Keratinocyte (primary cell): ENCODE data around the gene PTGES2. TPM values are rescaled to one million over a fixed set of nuclear protein-coding genes. Genes with fewer than 3 reads are reported as not detected.

Experiments used
- DNase-seq: peaks from one replicate; pipeline ENCODE4 v3.0.0-alpha.2; 2011; ENCODE audit warnings: low read depth, missing footprints, low spot score
- FAIRE-seq: peaks from 2 replicates; lab custom pipeline; 2011; peaks lifted over from hg19 to GRCh38; lab: Jason Lieb, UNC
- H2AFZ ChIP-seq: 2 replicates; pipeline ENCODE4 v1.6.0; 2012; ENCODE audit warnings: low read length, control low read depth, inconsistent platforms; ENCODE audit not compliant: control insufficient read depth
- H3K27ac ChIP-seq: 2 replicates; pipeline ENCODE4 v1.5.1; 2011; ENCODE audit warnings: low read length; ENCODE audit not compliant: control insufficient read depth, insufficient read depth
- H3K27me3 ChIP-seq: 3 replicates; pipeline ENCODE4 v1.6.0; 2011; ENCODE audit warnings: low read length; ENCODE audit not compliant: control insufficient read depth, insufficient read depth; ENCODE audit errors: extremely low read depth
- H3K36me3 ChIP-seq, 2 experiments: 2 replicates in 1 of 2; 3 replicates in 1 of 2; pipeline ENCODE4 v1.5.1; 2011; ENCODE audit warnings: low read length in 2 of 2, mild to moderate bottlenecking in 1 of 2; ENCODE audit not compliant: control insufficient read depth in 2 of 2, insufficient read depth in 2 of 2; ENCODE audit errors: extremely low read depth in 1 of 2
- H3K4me1 ChIP-seq: 3 replicates; pipeline ENCODE4 v1.5.1; 2011; ENCODE audit warnings: low read length; ENCODE audit not compliant: control insufficient read depth, insufficient read depth; ENCODE audit errors: extremely low read depth
- H3K4me2 ChIP-seq: 3 replicates; pipeline ENCODE4 v1.6.0; 2011; ENCODE audit warnings: low read depth, low read length; ENCODE audit not compliant: control insufficient read depth, insufficient read depth; ENCODE audit errors: extremely low read depth
- H3K4me3 ChIP-seq, 3 experiments: fragments of 200-600 bp in 1 of 3; sonication (generic) in 1 of 3; 2 replicates in 2 of 3; 3 replicates in 1 of 3; pipeline ENCODE4 v1.5.1; 2011 to 2016; ENCODE audit warnings: low read length in 3 of 3, mild to moderate bottlenecking in 3 of 3, control low read depth in 2 of 3, inconsistent platforms in 1 of 3, low read depth in 1 of 3, mixed read lengths in 1 of 3, mixed run types in 1 of 3, moderate library complexity in 1 of 3; ENCODE audit not compliant: control insufficient read depth in 2 of 3, insufficient read depth in 2 of 3; ENCODE audit errors: extremely low read depth in 1 of 3
- H3K79me2 ChIP-seq: 2 replicates; pipeline ENCODE4 v1.6.0; 2012; ENCODE audit warnings: low read length; ENCODE audit not compliant: control insufficient read depth, insufficient read depth
- H3K9ac ChIP-seq: 3 replicates; pipeline ENCODE4 v1.6.0; 2011; ENCODE audit warnings: low read length; ENCODE audit not compliant: control insufficient read depth, insufficient read depth; ENCODE audit errors: extremely low read depth
- H3K9me1 ChIP-seq: 3 replicates; pipeline ENCODE4 v1.6.0; 2011; ENCODE audit warnings: low read length; ENCODE audit not compliant: control insufficient read depth, insufficient read depth; ENCODE audit errors: extremely low read depth
- H3K9me3 ChIP-seq: 2 replicates; pipeline ENCODE4 v1.5.1; 2012; ENCODE audit warnings: low read depth, low read length; ENCODE audit not compliant: control insufficient read depth
- H4K20me1 ChIP-seq: 3 replicates; pipeline ENCODE4 v1.6.0; 2011; ENCODE audit warnings: low read length; ENCODE audit not compliant: control insufficient read depth, insufficient read depth; ENCODE audit errors: extremely low read depth
- EZH2 ChIP-seq: IDR thresholded peaks from one replicate; pipeline ENCODE4 v1.6.1; 2012; ENCODE audit warnings: inconsistent platforms, mild to moderate bottlenecking, low read length, moderate library complexity
- dilution Hi-C: fragments of 300-500 bp; cut with MboI; formaldehyde crosslinking; loops from one replicate; pipeline ENCODE4 v1.7.0; 2020; ENCODE audit warnings: low sequenced_read_pairs; ENCODE audit not compliant: extremely low pct_ligation_motif_present
- polyA plus RNA-seq, 5 experiments: library from polyadenylated mRNA; depleted of rRNA in 3 of 5; stranded (reverse) in 3 of 5; stranded (forward) in 1 of 5; unstranded in 1 of 5; fragments of >200 nt; gene quantifications; 1 replicate in 1 of 5; 2 replicates in 3 of 5; 3 replicates in 1 of 5; pipeline versions ENCODE4 v1.2.1 to v1.2.3, GENCODE V29; 2011 to 2012; ENCODE audit warnings: missing spikeins in 2 of 5, low read depth in 1 of 5, low replicate concordance in 1 of 5
- TF ChIP-seq, protein P1 (sequence below), 3 experiments: IDR thresholded peaks in 1 of 3; conservative IDR thresholded peaks in 1 of 3; optimal IDR thresholded peaks in 1 of 3; 2 replicates in 2 of 3; 3 replicates in 1 of 3; pipeline versions ENCODE3 to v1.5.1; 2011; ENCODE audit warnings: low read length in 3 of 3, mild to moderate bottlenecking in 3 of 3, moderate library complexity in 2 of 3, control low read depth in 1 of 3, inconsistent platforms in 1 of 3; ENCODE audit not compliant: insufficient read depth in 2 of 3; ENCODE audit errors: extremely low read depth in 1 of 3

PTGES2 gene
- polyA plus RNA-seq, 1 donor (not counting 4 experiments of a cell fraction or from before 2014, with no cell fraction given), result 68.7 TPM

GRCh38 chr9:128159522-128159783 lies 31.9 kb upstream of the PTGES2 start:
- Histone ChIP-seq H3K27ac (peak overlapping the region; percentile 69), H3K4me3 (peak overlapping the region; percentile 27 to 61 (median 51)), H3K9me1 (no peaks in the 10 kb centered on the region), H3K4me2 (peak overlapping the region; percentile 82), H3K79me2 (peaks cover 5% of the 10 kb centered on the region), H3K27me3 (no peaks in the 10 kb centered on the region), H3K36me3 (peaks cover 16 to 17% of the 10 kb centered on the region in 2 experiments), H3K9ac (peak overlapping the region; percentile 74), H4K20me1 (peaks cover 3% of the 10 kb centered on the region), H3K4me1 (peaks cover 17% of the 10 kb centered on the region), H3K9me3 (no peaks in the 10 kb centered on the region), H2AFZ (peak overlapping the region; percentile 92)
- DNase-seq (no peak), FAIRE-seq (no peak)
- TF ChIP-seq, protein P1, sequence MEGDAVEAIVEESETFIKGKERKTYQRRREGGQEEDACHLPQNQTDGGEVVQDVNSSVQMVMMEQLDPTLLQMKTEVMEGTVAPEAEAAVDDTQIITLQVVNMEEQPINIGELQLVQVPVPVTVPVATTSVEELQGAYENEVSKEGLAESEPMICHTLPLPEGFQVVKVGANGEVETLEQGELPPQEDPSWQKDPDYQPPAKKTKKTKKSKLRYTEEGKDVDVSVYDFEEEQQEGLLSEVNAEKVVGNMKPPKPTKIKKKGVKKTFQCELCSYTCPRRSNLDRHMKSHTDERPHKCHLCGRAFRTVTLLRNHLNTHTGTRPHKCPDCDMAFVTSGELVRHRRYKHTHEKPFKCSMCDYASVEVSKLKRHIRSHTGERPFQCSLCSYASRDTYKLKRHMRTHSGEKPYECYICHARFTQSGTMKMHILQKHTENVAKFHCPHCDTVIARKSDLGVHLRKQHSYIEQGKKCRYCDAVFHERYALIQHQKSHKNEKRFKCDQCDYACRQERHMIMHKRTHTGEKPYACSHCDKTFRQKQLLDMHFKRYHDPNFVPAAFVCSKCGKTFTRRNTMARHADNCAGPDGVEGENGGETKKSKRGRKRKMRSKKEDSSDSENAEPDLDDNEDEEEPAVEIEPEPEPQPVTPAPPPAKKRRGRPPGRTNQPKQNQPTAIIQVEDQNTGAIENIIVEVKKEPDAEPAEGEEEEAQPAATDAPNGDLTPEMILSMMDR (optimal IDR thresholded peaks at IDR 0.05 in 1 of 3, IDR thresholded peaks at IDR 0.05 in 1 of 3, conservative IDR thresholded peaks at IDR 0.05 in 1 of 3; ENCODE audit: extremely low read depth in 1 of 3, insufficient read depth in 2 of 3, low read length in 3 of 3), result no peak
- no peak for TF ChIP-seq EZH2
- dilution Hi-C loops, result no loop called here

DNA sequence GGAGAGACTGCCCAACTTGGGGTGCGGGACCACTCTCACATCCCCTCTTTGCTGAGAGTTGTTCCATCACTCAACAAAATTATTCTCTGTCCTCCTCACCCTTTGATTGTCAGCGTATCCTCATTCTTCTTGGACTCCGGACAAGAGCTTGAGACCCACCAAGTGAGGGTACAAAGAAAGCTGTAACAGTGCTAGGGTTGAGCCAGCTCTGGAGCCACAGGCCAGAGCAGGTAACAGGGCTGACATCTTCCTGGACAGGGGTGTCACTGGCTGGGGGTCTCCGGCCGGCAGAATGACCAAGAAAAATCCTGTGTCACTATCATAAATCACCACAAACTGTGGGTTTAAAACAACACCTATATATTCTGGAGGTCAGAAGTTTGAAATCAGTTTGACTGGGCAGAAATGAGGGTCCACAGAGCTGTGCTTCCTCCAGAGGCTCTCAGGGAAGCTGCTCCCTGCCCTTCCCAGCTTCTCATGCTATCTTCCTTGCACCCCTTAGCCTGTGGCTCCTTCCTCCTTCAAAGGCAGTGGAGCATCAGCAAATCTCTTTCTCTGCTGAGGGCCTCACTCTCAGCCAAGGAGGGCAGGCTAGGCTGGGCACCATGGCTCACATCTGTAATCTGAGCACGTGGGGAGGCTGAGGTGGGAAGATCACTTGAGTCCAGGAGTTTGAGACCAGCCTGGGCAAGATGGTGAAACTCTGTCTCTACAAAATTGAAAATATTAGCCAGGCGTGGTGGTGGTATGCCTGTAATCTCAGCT lies 28.4 kb upstream of the PTGES2 start:
- dilution Hi-C loops, result no loop called here
- H3K9me1 ChIP-seq, result no peaks in the 10 kb centered on the region
- no peaks in the 10 kb centered on the region for H3K27me3 ChIP-seq
- H3K79me2 ChIP-seq, result peaks cover 5% of the 10 kb centered on the region
- H3K36me3 ChIP-seq, result no peaks in the 10 kb centered on the region
- H3K27ac ChIP-seq, result no peak overlapping the region
- no peak overlapping the region for H3K4me2 ChIP-seq
- peaks cover 2% of the 10 kb centered on the region for H4K20me1 ChIP-seq
- no peak for FAIRE-seq
- DNase-seq, result no peak
- H3K9ac ChIP-seq, result no peak overlapping the region
- no peak overlapping the region for H2AFZ ChIP-seq
- TF ChIP-seq, protein P1 (optimal IDR thresholded peaks at IDR 0.05 in 1 of 3, IDR thresholded peaks at IDR 0.05 in 1 of 3, conservative IDR thresholded peaks at IDR 0.05 in 1 of 3; ENCODE audit: extremely low read depth in 1 of 3, insufficient read depth in 2 of 3, low read length in 3 of 3), result no peak
- no peak for TF ChIP-seq EZH2
- H3K4me3 ChIP-seq, result no peak overlapping the region
- no peaks in the 10 kb centered on the region for H3K9me3 ChIP-seq
- peaks cover 7% of the 10 kb centered on the region for H3K4me1 ChIP-seq
